NAMALWA (cell line): ENCODE results near the gene TMEM179B.
"Not testable (repeated sequence)": the region's sequence is repeated elsewhere in the genome, so short reads cannot be mapped to it uniquely, and the experiment has no call there.

Source experiments
- DNase-seq: peaks from one replicate; pipeline ENCODE4 v3.0.0-alpha.2; 2015; ENCODE audit warnings: low spot score

The TMEM179B gene

GRCh38 chr11:62789576-62789975 is 2.4 kb downstream of the TMEM179B start:
- no peak for DNase-seq

DNA sequence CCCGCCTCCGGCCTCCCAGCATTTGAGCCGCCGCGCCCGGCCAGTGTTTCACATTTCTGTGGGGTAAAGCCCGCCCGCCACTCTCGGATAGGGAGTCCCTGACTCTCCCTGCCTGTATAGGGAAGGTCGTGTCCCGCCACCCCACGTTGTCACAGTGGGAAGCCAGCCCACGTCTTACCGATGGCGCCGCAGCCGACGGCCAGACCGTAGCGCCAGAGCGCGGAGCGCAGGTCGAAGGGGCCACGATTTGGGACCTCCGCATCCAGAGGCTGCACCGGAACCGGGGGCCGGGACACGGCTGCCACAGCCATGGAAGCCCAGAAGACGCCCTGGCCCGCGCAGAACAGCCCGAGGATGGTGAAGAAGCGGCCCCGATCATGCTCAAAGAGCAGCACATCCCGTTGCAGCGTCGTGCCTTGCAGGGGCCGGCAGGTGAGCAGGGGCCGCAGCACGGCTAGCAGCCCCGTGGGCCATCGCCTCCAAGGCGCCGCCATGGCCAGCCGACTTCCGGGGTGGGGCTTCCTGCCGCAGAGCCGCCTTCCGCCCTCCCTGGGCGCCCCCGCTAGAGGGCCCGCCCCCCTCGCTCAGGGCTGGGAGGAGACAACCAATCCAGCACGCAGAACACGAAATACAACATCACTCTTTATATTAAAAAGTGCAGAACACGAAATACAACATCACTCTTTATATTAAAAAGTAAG is 4.4 kb downstream of the TMEM179B start, which contains the start of gene TMEM223:
TMEM223 (minus strand) TSS at position 506 of the 701 bp plus-strand sequence; CDS start at position 494, 12 bp downstream.
- peak; percentile 90 for DNase-seq

DNA sequence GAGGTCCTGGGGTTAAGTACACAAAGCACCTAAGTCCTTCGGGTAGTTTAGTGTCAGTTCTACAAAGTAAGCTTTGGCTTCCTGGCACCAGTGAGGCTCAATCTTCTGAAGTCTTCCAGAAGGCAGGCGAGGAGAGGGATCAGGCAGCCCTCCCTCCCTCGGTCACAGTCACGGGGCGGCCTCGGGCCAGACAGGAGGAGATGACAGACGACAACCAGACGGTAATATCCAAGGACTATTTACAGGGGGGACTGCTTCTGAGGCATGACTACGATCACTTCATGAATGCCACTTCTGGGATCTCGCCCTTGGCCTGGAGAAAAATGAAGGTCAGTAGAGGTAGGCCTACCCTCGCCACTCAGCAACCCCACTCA is 5.0 kb downstream of the TMEM179B start:
- DNase-seq = no peak

- no peak for DNase-seq
Measured at GRCh38 chr11:62794201-62794775, 7.1 kb downstream of the TMEM179B start.

- no peak for DNase-seq
Measured at GRCh38 chr11:62796281-62796680, 9.1 kb downstream of the TMEM179B start.

DNA sequence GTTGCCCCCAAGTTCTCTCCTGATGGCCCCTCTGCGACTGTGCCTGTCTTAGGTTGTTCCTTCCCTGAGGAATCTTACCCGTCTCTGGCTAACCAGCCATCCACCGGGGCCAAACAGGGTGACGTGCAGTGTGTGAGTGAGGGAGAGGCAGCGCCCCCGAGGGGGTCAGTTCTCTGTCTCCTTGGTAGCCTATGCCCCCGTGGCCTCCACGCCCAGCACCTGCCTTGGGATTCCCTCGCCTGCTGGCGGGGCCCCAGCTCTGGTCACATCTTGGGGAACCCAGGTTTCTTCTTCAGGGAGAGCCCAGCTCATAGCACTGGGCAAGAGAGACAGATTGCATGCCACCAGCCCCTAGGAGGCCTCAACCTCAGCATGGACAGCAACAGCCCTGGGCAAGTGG is 12.3 kb downstream of the TMEM179B start:
- no peak for DNase-seq

GRCh38 chr11:62801071-62801470 is 13.9 kb downstream of the TMEM179B start:
- no peak for DNase-seq

GRCh38 chr11:62804310-62805075 is 17.3 kb downstream of the TMEM179B start:
- DNase-seq = peak; percentile 27

DNA sequence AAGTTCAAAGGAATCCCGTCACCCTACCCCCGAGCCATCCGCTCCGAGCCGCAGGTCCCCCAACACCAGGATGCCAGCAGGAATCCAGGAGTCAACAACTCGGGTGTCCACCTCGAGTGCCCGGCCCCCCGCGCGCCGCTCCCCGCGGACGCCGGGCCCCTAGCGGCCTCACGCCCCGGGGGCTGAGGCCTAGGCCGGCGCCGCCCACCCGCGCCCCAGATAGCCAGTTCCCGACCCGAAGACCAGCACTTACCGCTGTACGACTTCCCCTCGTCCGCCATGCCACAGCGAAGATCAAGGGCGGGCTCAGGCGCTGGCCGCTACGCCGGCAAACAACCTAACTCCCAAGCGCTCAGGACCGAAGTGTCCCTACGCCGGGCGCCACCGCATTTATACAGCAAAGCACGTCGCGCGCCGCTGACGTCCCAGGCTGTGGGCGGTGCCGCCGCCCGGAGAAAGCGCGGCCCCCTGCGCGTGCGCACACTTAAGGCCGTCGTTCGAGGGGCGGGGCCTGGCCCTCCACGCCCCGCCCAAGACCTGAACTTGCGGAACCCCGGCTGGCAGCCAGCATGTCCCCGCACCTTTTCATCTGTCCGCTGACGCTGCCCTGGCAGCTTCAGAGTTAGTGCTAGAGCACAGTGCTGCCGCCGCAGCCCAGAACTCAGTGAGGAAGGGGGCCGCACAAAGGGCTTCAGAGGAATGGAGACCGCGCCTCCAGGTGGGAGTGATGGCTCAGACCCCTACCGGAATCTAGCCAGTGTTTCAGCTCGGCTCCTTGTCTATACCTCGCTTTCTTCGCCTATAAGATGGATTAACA is 18.1 kb downstream of the TMEM179B start, which contains the start of gene NXF1:
NXF1 (minus strand) TSS at position 365 of the 817 bp plus-strand sequence; CDS start at position 281, 84 bp downstream.
- peak; percentile 96 for DNase-seq

- DNase-seq = no peak
Measured at GRCh38 chr11:62805961-62806441, 18.8 kb downstream of the TMEM179B start.

- peak; percentile 58 for DNase-seq
Measured at GRCh38 chr11:62806611-62807121, 19.5 kb downstream of the TMEM179B start.

DNA sequence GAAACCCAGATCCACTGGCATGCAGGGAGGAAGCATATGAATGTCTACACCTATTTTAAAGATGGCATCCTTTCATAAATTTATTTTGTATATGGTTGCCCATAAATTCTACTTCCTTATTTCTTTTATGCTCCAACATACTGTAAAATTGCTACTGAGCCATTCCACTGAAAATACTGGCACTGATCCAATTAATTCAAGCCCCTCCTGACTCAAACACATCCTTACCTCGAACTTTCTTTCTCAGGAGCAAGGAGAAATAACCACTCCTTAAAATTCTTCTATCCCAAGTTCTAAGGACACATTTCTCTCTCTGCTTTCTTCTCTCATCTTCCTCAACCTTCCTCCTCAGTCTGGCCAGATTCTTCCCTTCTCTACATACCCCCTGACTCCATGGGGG is 23.5 kb downstream of the TMEM179B start:
- DNase-seq = no peak

DNA sequence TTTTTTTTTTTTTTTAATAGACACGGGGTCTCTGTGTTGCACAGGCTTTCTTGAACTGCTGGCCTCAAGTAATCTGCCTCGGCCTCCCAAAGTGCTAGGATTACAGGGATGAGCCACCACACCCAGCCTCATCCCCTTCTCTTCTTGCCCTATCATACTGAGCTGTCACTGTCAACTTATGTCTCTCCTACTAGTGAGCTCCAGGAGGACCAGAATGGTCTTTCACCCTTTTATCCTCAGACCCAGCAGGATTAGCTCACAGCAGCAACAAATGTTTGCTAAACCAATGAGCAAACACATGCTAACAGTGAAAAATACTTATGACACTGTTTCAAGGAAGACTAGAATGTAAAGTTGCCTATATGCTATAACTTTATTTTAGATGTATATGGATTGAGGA is 24.5 kb downstream of the TMEM179B start:
- DNase-seq = no peak

GRCh38 chr11:62816557-62816956 is 29.4 kb downstream of the TMEM179B start:
- DNase-seq = no peak

DNA sequence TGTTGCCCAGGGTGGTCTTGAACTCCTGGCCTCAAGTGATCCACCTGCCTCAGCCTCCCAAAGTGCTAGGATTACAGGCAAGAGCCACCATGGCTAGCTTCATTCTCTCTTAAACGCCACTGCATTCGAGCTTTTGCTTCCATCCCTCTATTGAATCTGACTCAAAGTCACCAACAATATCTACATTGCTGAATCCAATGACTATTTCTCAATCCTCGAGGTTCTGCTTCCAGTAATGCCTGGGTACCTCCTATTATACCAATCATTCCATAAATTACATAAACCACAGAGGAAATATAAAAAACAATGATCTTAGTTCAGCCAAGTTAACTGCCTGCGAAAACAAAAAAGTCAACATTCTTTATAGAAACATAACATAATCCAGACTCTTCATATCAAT is 29.9 kb downstream of the TMEM179B start:
- DNase-seq = no peak

DNA sequence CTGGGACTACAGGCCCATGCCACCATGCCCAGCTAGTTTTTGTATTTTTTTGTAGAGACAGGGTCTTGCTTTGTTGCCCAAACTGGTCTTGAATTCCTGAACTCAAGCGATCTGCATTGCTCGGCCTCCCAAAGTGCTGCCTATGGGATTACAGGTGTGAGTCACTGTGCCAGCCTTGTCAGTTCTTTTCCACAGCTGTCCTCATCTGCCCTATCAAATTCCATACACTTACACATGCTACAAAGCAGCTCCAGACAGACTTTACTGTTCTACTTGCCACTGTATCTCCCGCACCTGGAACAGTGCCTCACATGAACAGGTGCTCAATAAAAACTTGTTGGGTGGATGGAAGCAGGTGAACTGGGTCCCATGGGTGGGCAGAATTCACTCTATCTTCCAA is 36.5 kb downstream of the TMEM179B start:
- DNase-seq = no peak

DNA sequence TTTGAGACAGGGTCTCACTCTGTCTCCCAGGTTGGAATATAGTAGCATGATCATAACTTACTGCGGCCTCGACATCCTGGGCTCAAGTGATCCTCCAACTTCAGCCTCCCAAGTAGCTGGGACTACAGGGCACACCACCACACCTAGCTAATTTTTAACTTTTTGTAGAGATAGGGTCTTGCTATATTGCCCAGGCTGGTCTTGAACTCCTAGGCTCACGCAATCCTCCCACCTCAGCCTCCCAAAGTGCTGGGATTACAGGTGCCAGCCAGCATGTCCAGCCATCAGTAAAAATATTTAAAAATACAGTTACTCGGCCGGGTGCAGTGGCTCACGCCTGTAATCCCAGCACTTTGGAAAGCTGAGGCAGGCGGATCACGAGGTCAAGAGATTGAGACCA is 40.9 kb downstream of the TMEM179B start:
- DNase-seq = not testable (repeated sequence)

GRCh38 chr11:62830904-62831519 is 43.8 kb downstream of the TMEM179B start:
- no peak for DNase-seq

DNA sequence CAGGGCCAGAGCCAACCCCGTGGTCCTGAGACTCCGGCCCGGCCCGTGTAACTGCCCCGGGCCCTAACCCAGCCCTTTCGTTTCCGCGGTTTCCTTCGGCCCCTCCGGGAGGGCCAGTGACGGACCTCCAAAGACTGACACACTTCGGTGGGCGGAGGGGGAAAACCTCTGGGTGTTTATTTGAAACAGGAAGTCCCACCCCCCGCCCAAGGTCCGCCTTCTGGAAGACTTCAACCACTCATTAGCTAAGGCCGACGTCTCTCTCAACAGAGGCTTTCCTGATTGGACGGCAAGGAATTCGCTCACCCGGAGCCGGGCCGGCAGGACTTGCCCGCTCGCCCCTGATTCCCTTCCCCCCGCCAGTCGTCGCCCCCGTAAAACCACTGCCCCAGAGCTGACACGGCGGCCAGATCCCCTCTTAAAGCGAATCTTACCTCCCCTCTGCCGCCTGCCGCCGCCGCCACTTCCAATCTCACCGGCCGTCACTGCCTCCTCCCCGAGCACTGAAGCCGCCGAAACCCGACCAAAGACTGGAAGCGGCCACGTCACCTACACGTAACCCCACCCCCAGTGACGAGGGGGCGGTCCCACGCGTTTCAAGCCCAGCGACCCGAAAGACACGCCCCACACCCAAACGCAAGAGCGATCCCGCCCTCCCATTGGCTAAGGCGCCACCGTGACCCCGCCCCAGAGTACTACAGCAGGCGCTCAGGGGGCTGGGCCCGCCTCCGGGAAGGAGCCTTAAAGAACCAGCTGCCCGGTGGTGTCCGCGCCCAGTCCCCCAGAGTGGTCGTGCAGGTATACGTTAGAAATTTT is 44.5 kb downstream of the TMEM179B start, which contains the start of gene STX5:
STX5 (minus strand) TSS at position 532 of the 816 bp plus-strand sequence. CDS start 808 bp downstream, outside the sequence.
- peak; percentile 98 for DNase-seq
